ENCODE results near the gene UBA5.

Gene UBA5

GRCh38 chr3:132716372-132716771 is 56.2 kb downstream of the UBA5 start:
- no peak for DNase-seq (ENCODE audit: low read depth in 2 of 2, low spot score in 1 of 2)

GRCh38 chr3:132720228-132720627 is 60.1 kb downstream of the UBA5 start:
- DNase-seq (ENCODE audit: low read depth in 2 of 2, low spot score in 1 of 2) = no peak

GRCh38 chr3:132721479-132722164 is 61.5 kb downstream of the UBA5 start:
- no peak for DNase-seq (ENCODE audit: low read depth in 2 of 2, low spot score in 1 of 2)

GRCh38 chr3:132722165-132723023 is 62.3 kb downstream of the UBA5 start, which contains the start of gene NPHP3:
Gene NPHP3 (minus strand): TSS chr3:132722409. CDS start chr3:132722355, 54 bp downstream.
- DNase-seq (ENCODE audit: low read depth in 2 of 2, low spot score in 1 of 2) = peak; percentile 98 to 99

GRCh38 chr3:132723024-132723950 is 63.2 kb downstream of the UBA5 start:
- DNase-seq (ENCODE audit: low read depth in 2 of 2, low spot score in 1 of 2) = no peak

GRCh38 chr3:132726341-132726823 is 66.3 kb downstream of the UBA5 start:
- no peak for DNase-seq (ENCODE audit: low read depth in 2 of 2, low spot score in 1 of 2)

All from stimulated activated CD8-positive, alpha-beta memory T cell treated with anti-CD3 and anti-CD28 coated beads, Interleukin-4, amount 100 ng/mL, for 1 hour (primary cell).